OCI-LY1 (cell line): ENCODE data around the gene FBLN2.

Experiments
- H2AFZ ChIP-seq: fragments of 200-600 bp; sonication (generic), shearing (Covaris generic); 2 replicates; pipeline ENCODE4 v1.6.0; 2014; ENCODE audit warnings: antibody characterized with exemption, mild to moderate bottlenecking, low read length
- H3F3A ChIP-seq: fragments of 200-600 bp; sonication (generic), shearing (Covaris generic); 2 replicates; pipeline ENCODE4 v1.6.0; 2014; ENCODE audit warnings: mild to moderate bottlenecking, antibody characterized with exemption, low read length, moderate library complexity; ENCODE audit not compliant: insufficient read depth
- H3K27ac ChIP-seq: fragments of 200-600 bp; sonication (generic); 2 replicates; pipeline ENCODE4 v1.5.1; 2014; ENCODE audit warnings: low read length, mixed run types, mild to moderate bottlenecking, low read depth; ENCODE audit not compliant: poor library complexity, severe bottlenecking
- H3K27me3 ChIP-seq: fragments of 200-600 bp; sonication (generic); 2 replicates; pipeline ENCODE4 v1.6.0; 2014; ENCODE audit warnings: antibody characterized with exemption, mild to moderate bottlenecking, low read length, moderate library complexity; ENCODE audit not compliant: insufficient read depth
- H3K36me3 ChIP-seq: fragments of 200-600 bp; sonication (generic); 2 replicates; pipeline ENCODE4 v1.6.1; 2014; ENCODE audit warnings: mild to moderate bottlenecking, antibody characterized with exemption, low read length, moderate library complexity, mixed read lengths; ENCODE audit not compliant: insufficient read depth
- H3K4me1 ChIP-seq: fragments of 200-600 bp; sonication (generic); 2 replicates; pipeline ENCODE4 v1.5.1; 2014; ENCODE audit warnings: mild to moderate bottlenecking, low read length, moderate library complexity; ENCODE audit not compliant: insufficient read depth, severe bottlenecking
- H3K4me2 ChIP-seq: fragments of 200-600 bp; sonication (generic), shearing (Covaris generic); 2 replicates; pipeline ENCODE4 v1.6.1; 2014; ENCODE audit warnings: low read length
- H3K4me3 ChIP-seq: fragments of 200-600 bp; sonication (generic); 2 replicates; pipeline ENCODE4 v1.5.1; 2014; ENCODE audit warnings: low read length, low read depth, mild to moderate bottlenecking, mixed read lengths; ENCODE audit not compliant: poor library complexity, severe bottlenecking
- H3K79me2 ChIP-seq: fragments of 200-600 bp; shearing (Covaris generic); 2 replicates; pipeline ENCODE4 v1.6.1; 2016; ENCODE audit warnings: mixed run types, low read length, mixed read lengths; ENCODE audit not compliant: insufficient read depth
- H3K9ac ChIP-seq: fragments of 200-600 bp; sonication (generic), shearing (Covaris generic); 2 replicates; pipeline ENCODE4 v1.6.1; 2014; ENCODE audit warnings: mild to moderate bottlenecking, low read length, mixed read lengths
- H3K9me2 ChIP-seq: fragments of 200-600 bp; sonication (generic), shearing (Covaris generic); 2 replicates; pipeline ENCODE4 v1.6.1; 2014; ENCODE audit warnings: low read depth, mild to moderate bottlenecking, low read length, mixed read lengths
- H3K9me3 ChIP-seq: fragments of 200-600 bp; shearing (Covaris generic); 2 replicates; pipeline ENCODE4 v1.6.1; 2014; ENCODE audit warnings: low read length, mixed read lengths
- H4K20me1 ChIP-seq: fragments of 200-600 bp; sonication (generic), shearing (Covaris generic); 2 replicates; pipeline ENCODE4 v1.6.0; 2016; ENCODE audit warnings: mild to moderate bottlenecking, low read length; ENCODE audit not compliant: insufficient read depth
- EZH2 ChIP-seq: fragments of 200-600 bp; sonication (generic), shearing (Covaris generic); IDR thresholded peaks from 2 replicates; pipeline ENCODE4 v1.8.0; 2017; ENCODE audit warnings: borderline replicate concordance, mixed run types, mild to moderate bottlenecking, antibody characterized with exemption, low read length, moderate library complexity, mixed read lengths
- TF ChIP-seq, protein P1 (sequence below): fragments of 200-600 bp; sonication (generic), shearing (Covaris generic); IDR thresholded peaks from 2 replicates; pipeline ENCODE4 v1.5.1; 2017; ENCODE audit warnings: mild to moderate bottlenecking, antibody characterized with exemption, low read length, moderate library complexity, mixed read lengths

Gene FBLN2

GRCh38 chr3:13687517-13687943, 138.6 kb downstream of the FBLN2 start:
- Histone ChIP-seq H3F3A (no peaks in the 10 kb centered on the region), H3K79me2 (no peaks in the 10 kb centered on the region), H3K9me3 (no peaks in the 10 kb centered on the region), H3K27me3 (peaks cover 8% of the 10 kb centered on the region; the same call in 1 of the 2 replicates), H3K9ac (no peak overlapping the region), H3K4me1 (no peaks in the 10 kb centered on the region), H3K4me2 (no peak overlapping the region), H2AFZ (no peak overlapping the region), H3K36me3 (no peaks in the 10 kb centered on the region), H3K4me3 (no peak overlapping the region), H3K9me2 (no peaks in the 10 kb centered on the region), H3K27ac (no peak overlapping the region), H4K20me1 (no peaks in the 10 kb centered on the region)
- TF ChIP-seq, protein P1, sequence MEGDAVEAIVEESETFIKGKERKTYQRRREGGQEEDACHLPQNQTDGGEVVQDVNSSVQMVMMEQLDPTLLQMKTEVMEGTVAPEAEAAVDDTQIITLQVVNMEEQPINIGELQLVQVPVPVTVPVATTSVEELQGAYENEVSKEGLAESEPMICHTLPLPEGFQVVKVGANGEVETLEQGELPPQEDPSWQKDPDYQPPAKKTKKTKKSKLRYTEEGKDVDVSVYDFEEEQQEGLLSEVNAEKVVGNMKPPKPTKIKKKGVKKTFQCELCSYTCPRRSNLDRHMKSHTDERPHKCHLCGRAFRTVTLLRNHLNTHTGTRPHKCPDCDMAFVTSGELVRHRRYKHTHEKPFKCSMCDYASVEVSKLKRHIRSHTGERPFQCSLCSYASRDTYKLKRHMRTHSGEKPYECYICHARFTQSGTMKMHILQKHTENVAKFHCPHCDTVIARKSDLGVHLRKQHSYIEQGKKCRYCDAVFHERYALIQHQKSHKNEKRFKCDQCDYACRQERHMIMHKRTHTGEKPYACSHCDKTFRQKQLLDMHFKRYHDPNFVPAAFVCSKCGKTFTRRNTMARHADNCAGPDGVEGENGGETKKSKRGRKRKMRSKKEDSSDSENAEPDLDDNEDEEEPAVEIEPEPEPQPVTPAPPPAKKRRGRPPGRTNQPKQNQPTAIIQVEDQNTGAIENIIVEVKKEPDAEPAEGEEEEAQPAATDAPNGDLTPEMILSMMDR = no peak
- TF ChIP-seq EZH2 = no peak
